ENCODE results near the gene MYOM1.

DNA sequence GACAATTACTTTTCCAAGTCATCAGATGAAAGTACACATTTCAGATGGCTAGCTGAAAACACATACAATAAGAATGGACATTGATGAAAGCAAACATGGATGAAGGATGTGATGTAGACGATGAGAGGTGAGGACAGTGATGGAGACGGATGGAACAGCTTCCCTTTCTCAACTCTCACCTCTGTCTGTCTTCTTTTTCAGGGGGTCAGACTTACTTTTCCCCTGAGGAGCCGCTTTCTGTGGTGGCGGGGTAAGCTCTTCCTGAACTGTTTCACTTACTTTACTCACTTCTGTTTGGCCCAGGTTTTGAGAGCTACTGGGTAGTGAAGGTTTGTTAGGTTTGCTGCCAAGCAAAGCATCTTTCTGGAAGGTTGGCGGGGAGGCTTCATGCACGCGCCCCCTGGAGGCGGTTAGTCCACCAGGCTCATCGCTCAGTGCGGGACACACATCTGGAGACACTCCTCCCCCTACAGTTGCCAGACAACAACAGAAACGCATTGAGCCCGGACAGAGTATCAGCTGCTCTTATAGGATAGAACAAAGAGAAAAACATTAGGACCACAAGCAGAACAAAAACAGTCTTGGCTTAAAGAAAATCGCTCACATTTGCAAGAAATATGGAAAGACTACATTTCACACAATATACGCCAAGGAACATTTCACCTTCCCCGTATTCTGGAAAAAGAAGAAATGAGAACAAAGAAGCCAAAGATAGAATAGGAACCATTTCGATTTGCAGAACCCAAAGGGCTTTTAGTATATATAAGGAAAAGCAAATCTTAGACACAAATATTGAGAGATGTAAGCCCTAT is 90.5 kb downstream of the MYOM1 start:
- TF ChIP-seq, protein P1, sequence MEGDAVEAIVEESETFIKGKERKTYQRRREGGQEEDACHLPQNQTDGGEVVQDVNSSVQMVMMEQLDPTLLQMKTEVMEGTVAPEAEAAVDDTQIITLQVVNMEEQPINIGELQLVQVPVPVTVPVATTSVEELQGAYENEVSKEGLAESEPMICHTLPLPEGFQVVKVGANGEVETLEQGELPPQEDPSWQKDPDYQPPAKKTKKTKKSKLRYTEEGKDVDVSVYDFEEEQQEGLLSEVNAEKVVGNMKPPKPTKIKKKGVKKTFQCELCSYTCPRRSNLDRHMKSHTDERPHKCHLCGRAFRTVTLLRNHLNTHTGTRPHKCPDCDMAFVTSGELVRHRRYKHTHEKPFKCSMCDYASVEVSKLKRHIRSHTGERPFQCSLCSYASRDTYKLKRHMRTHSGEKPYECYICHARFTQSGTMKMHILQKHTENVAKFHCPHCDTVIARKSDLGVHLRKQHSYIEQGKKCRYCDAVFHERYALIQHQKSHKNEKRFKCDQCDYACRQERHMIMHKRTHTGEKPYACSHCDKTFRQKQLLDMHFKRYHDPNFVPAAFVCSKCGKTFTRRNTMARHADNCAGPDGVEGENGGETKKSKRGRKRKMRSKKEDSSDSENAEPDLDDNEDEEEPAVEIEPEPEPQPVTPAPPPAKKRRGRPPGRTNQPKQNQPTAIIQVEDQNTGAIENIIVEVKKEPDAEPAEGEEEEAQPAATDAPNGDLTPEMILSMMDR (IDR thresholded peaks at IDR 0.05; ENCODE audit: low read depth, low read length): peak; percentile 94
- no peak for TF ChIP-seq EZH2phosphoT487 (IDR thresholded peaks at IDR 0.05; ENCODE audit: low read depth)

Measured in OCI-LY3 (cell line).